ENCODE measurements around the gene AGAP1. TPM values are rescaled to one million over a fixed set of nuclear protein-coding genes. Genes with fewer than 3 reads are reported as not detected.

Gene AGAP1
- total RNA-seq, 4 donors from 2014 or later: 7.2 to 19.6 (median 15.2) TPM

DNA sequence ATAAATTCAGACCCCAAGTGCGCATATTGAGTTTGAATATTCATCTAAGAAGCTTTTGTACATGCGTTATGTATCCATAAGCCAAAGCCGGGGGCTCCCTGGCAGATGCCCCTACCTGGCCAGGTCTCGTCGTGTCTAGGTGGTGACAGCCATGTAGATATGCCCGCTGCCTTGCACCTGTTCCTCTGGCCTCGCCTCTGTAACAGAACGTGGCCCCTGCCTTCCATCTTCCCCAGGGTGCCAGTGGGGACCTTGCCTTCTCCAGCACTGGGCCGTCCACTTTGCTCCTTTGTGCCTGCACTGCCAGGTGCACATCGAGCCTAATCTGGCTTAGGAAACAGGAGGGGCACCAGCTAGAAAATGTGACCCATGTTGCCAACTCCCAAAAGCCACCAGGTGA is 198.2 kb downstream of the AGAP1 start:
- Histone ChIP-seq H3K4me1 (peaks cover 0 to 14% (median under 1%) of the 10 kb centered on the region in 3 donors), H3K4me3 (no peak overlapping the region), H3K36me3 (no peaks in the 10 kb centered on the region), H3K9me3 (peaks cover 0 to 5% (median 0%) of the 10 kb centered on the region in 3 donors), H3K27me3 (no peaks in the 10 kb centered on the region), H3K27ac (no peak overlapping the region)
- TF ChIP-seq POLR2A (IDR thresholded peaks at IDR 0.05): no peak
- TF ChIP-seq, protein P1, sequence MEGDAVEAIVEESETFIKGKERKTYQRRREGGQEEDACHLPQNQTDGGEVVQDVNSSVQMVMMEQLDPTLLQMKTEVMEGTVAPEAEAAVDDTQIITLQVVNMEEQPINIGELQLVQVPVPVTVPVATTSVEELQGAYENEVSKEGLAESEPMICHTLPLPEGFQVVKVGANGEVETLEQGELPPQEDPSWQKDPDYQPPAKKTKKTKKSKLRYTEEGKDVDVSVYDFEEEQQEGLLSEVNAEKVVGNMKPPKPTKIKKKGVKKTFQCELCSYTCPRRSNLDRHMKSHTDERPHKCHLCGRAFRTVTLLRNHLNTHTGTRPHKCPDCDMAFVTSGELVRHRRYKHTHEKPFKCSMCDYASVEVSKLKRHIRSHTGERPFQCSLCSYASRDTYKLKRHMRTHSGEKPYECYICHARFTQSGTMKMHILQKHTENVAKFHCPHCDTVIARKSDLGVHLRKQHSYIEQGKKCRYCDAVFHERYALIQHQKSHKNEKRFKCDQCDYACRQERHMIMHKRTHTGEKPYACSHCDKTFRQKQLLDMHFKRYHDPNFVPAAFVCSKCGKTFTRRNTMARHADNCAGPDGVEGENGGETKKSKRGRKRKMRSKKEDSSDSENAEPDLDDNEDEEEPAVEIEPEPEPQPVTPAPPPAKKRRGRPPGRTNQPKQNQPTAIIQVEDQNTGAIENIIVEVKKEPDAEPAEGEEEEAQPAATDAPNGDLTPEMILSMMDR (IDR thresholded peaks at IDR 0.05): no peak
- intact Hi-C loops (cut with DNase I): no loop called here
- no peak for DNase-seq
- WGBS, 2 donors: 84 to 93% methylated on average over 8 of the region's 10 CpGs

GRCh38 chr2:235692671-235693171 is 198.9 kb downstream of the AGAP1 start:
- intact Hi-C loops (cut with DNase I): no loop called here
- no peak for DNase-seq
- Histone ChIP-seq H3K9me3 (peaks cover 0 to 5% (median 0%) of the 10 kb centered on the region in 3 donors), H3K27ac (no peak overlapping the region), H3K27me3 (no peaks in the 10 kb centered on the region), H3K4me1 (peaks cover 0 to 20% (median 4%) of the 10 kb centered on the region in 3 donors), H3K36me3 (no peaks in the 10 kb centered on the region), H3K4me3 (no peak overlapping the region)
- TF ChIP-seq POLR2A (IDR thresholded peaks at IDR 0.05): no peak
- TF ChIP-seq, protein P1 (IDR thresholded peaks at IDR 0.05): no peak
- 91 to 98% methylated on average over 5 to 8 of the region's 15 CpGs for WGBS, 2 donors

DNA sequence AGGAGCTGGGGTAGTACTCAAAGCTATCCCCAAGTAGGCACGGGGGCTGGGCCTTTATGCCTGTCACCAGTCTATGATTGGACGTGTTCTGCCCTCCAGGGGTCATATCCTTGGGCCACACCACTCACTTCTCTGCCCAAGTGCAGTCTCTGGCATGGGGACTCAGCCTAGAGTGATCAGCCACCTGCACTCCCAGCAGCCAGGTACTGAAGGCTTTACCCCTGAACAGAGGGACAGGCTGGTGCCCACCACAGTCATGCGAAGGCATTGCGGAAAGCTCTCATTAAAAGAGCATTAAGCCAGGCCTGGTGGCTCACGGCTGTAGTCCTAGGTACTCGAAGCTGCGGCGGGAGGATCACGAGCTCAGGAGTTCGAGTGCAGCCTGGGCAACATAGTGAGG is 199.4 kb downstream of the AGAP1 start:
- Histone ChIP-seq H3K27ac (no peak overlapping the region), H3K4me1 (peaks cover 0 to 26% (median 4%) of the 10 kb centered on the region in 3 donors)
- TF ChIP-seq, protein P1 (IDR thresholded peaks at IDR 0.05): no peak
- TF ChIP-seq POLR2A (IDR thresholded peaks at IDR 0.05): no peak

GRCh38 chr2:235694721-235695601 is 201.1 kb downstream of the AGAP1 start:
- Histone ChIP-seq H3K36me3 (no peaks in the 10 kb centered on the region), H3K27ac (no peak overlapping the region), H3K27me3 (no peaks in the 10 kb centered on the region), H3K4me1 (peaks cover 0 to 21% (median 4%) of the 10 kb centered on the region in 3 donors), H3K4me3 (no peak overlapping the region), H3K9me3 (no peaks in the 10 kb centered on the region)
- WGBS, 2 donors: 87% methylated on average over 13 to 17 of the region's 17 CpGs
- intact Hi-C loops (cut with DNase I): no loop called here
- no peak for DNase-seq
- TF ChIP-seq POLR2A (IDR thresholded peaks at IDR 0.05): no peak
- TF ChIP-seq, protein P1 (IDR thresholded peaks at IDR 0.05): no peak

More for the DNA sequence above, 199.4 kb downstream of the AGAP1 start:
- intact Hi-C loops (cut with DNase I): no loop called here
- no peak for DNase-seq
- Histone ChIP-seq H3K36me3 (no peaks in the 10 kb centered on the region), H3K27me3 (no peaks in the 10 kb centered on the region), H3K4me3 (no peak overlapping the region), H3K9me3 (peaks cover 0 to 5% (median 0%) of the 10 kb centered on the region in 3 donors)
- 87 to 92% methylated on average over 6 of the region's 10 CpGs for WGBS, 2 donors

- TF ChIP-seq, protein P1 (IDR thresholded peaks at IDR 0.05): no peak
- TF ChIP-seq POLR2A (IDR thresholded peaks at IDR 0.05): no peak
- H3K27ac ChIP-seq: no peak overlapping the region
- no peaks in the 10 kb centered on the region for H3K9me3 ChIP-seq
- H3K36me3 ChIP-seq: no peaks in the 10 kb centered on the region
- no peaks in the 10 kb centered on the region for H3K27me3 ChIP-seq
- 100% methylated on average over 1 to 3 of the region's 3 CpGs for WGBS, 2 donors
- DNase-seq: no peak
- intact Hi-C loops (cut with DNase I): no loop called here
- no peak overlapping the region for H3K4me3 ChIP-seq
- peaks cover 0 to 20% (median 4%) of the 10 kb centered on the region in 3 donors for H3K4me1 ChIP-seq
Observed at GRCh38 chr2:235695602-235695895, 201.7 kb downstream of the AGAP1 start.
